Stimulated activated CD4-positive, alpha-beta T cell treated with anti-CD3 and anti-CD28 coated beads, Interleukin-4, amount 100 ng/mL, for 4 hours (primary cell): ENCODE measurements around the gene ADGRA1.

Source experiments
- DNase-seq, 2 experiments: peaks; one replicate each; pipeline ENCODE4 v3.0.0-alpha.2; 2020

ADGRA1 gene

GRCh38 chr10:133079836-133080682, 7.7 kb upstream of the ADGRA1 start:
- DNase-seq, result no peak

- no peak for DNase-seq
Observed at GRCh38 chr10:133080683-133081040, 7.1 kb upstream of the ADGRA1 start.

GRCh38 chr10:133081636-133082035, 6.1 kb upstream of the ADGRA1 start:
- DNase-seq, result no peak

GRCh38 chr10:133082685-133083421, 4.9 kb upstream of the ADGRA1 start:
- DNase-seq, result no peak

DNA sequence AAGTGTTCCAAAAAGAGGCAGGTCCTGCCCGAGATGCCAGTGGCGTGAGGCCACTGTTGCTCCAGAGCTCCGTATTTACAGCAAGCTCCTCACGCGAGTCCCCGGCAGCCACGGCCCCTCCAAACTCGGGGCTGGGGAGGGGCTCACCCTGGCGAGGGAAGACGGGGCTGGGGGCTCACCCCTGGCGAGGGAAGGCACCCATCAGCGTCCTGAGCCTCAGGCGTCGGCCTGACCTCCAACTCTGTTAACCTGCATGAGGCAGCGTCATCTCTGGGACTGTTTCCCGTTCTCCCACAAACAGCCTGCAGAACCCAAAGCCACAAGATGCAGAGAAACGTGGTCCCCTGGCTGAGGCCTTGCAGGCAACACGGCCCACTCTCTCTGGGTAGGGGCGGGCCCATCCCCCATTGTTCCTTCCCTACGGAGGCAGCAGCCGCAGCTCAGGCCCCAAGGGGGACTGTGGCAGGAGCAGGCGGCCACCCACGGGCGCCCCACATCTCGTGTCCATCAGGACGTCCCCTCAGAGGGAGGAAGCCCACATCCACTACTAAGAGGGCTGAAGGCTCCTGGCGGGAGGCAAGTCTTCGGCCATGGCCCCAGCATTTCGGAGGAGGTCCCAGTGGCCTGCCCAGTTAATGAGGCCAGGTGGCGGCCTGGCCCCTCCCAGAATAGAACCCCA, 4.2 kb upstream of the ADGRA1 start:
- DNase-seq, result no peak

DNA sequence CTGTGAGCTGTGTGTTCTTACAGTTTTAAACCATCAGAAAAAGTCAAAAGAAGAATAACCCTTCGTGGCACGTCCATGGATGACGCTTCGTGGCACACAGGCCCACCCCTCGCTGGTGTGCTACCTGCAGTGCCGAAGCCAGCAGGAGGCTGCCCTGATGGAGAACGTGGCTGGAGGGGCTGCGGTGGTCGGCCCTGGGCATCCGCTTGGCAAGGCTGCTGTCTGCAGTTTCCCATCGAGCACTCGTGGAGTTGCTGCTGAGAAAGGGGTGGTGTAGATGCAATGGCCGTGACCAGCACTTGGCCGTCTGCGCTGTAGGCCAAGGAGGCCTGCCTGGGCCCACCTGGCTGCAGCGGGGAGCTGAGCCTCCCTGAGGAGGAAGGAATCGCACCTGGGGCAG, 3.2 kb upstream of the ADGRA1 start:
- no peak for DNase-seq

GRCh38 chr10:133085251-133086125, 2.2 kb upstream of the ADGRA1 start:
- no peak for DNase-seq

DNA sequence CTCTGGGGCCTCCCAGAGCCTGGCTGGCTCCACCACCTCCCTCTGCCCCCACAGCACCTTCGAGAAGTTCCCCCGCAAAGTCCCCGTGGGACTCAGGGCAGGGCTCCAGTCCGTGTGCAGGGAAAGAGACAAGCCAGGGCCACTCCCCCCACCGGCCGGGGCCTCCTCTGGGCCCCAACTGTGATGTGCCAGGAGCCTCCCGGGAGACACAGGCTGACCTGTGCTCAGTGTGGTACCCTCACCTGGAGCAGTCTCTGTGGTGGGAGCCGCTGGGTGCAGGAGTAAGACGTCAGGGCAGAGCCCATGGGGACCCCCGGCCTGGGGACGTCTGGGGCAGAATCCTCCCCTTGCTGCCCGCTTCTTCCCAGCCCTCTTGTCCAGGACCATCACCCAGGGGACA, 1.5 kb upstream of the ADGRA1 start:
- DNase-seq, result no peak

DNA sequence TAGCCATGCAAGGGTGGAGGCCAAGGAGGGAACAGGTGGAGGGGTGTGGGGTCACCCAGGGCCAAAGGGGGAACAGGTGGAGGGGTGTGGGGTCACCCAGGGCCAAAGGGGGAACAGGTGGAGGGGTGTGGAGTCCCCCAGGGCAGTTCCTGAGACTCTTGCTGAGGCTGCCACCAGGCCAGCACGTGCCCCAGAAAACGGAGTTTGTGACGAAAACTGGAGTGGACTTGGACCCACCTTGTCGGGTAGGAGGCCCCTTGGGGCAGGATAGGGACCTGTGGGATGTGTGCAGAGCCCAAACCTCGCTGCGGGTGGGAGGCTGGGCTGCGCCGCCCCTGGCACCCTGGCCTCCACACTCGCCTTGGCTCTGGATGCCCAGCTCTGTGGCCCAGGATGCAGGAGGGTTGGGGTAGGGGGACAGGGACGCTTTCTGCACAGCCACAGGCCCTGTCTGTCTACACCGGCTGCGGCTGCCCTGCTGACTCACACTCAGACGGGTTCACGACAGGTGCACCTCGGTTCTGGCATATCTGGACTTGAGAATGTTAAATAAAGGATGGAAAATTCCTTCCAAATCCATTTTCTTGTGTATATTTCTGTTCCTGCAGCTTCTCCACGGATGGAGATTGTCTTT, 562 bp upstream of the ADGRA1 start:
- DNase-seq, result no peak

GRCh38 chr10:133088179-133088955, 643 bp downstream of the ADGRA1 start:
- DNase-seq, result no peak

- DNase-seq, result no peak
Observed at GRCh38 chr10:133088956-133089800, 1.5 kb downstream of the ADGRA1 start.

GRCh38 chr10:133090101-133090500, 2.4 kb downstream of the ADGRA1 start:
- no peak for DNase-seq

GRCh38 chr10:133090654-133091053, 2.9 kb downstream of the ADGRA1 start:
- DNase-seq, result no peak

DNA sequence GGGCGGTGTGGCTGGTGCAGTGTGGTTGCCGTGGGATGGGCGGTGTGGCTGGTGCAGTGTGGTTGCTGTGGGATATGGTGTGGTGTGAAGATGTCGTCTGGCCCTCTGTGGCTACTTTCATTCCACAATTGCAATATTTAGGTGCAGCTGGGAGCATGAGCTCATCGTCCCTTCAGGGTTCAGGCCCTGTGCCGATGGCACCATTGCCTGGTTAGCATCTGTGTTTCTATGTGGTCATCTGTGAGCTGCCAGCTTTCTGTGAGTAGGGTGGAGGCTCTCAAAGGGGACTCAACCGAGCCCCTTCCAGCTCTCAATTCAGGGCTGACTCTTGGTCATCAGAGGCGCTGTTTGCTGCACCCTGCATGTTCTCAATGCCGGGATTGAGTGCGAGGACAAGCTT, 3.6 kb downstream of the ADGRA1 start:
- no peak for DNase-seq

- no peak for DNase-seq
Observed at GRCh38 chr10:133093291-133093690, 5.6 kb downstream of the ADGRA1 start.

DNA sequence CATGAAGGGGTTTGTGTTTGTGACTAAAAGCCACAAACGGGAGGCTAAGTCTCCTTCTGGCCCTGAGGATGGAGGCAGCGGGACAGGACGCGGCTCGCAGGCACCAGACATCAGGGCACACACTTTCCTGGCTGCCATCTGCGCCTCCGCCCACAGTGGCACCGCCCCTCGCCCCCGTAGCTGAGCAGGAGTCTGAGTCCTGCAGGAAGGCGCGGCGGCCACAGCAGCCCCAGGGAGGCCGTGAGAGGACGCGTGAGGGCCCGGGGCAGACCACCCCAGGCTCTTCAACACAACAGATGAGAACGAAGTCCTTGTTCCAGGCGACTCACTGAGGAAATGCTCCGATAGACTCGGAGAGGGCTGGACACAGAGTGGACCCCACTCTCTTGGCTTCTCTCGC, 6.6 kb downstream of the ADGRA1 start:
- DNase-seq, result no peak

DNA sequence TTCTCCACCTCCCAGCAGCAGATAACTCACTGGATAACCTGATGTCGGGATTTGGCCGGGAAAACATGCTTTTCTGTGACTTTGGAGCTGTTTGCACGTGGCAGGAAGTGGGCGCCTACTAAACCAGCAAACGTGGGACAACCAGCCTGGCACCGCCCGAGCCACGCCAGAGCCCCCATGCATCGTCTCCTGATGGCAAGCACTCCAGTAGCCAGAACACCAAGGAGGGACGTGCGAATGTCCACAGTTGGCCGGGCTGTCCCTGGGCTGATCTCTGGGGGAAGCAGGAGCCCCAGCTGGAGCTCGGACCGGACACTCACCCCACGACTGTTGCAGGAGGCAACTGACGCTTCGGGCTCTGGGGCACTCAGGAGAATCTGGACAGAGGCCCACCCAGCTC, 7.1 kb downstream of the ADGRA1 start:
- no peak for DNase-seq

GRCh38 chr10:133095586-133095985, 7.9 kb downstream of the ADGRA1 start:
- no peak for DNase-seq

DNA sequence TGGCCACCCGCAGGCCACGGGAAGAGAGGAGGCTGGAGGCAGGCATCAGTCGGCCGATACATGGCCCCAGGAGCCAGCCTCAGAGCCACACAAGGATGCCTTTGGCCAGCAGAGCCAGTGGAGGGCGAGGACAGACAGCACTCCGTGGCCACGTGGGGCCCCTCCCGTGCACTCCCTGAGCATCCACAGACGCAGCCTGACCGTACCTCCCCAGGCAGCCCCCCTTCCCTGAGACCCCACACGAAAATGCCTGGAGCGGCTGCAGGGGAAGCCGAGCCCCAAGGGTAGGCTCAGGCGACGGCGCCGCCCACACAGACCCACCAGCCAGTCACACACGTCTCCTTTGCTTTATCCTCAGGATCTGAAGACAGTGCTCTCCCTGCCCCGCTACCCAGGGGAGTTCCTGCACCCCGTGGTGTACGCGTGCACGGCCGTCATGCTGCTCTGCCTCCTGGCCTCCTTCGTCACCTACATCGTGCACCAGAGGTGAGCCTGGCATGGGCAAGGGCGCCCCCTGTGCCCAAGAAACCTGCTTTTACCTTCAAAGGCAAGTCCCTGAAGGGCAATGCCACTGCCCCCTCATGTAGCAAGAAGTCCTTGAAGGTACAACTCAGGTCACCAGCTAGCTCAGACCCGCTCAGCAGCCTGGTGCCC, 9.0 kb downstream of the ADGRA1 start:
- DNase-seq, result no peak

- DNase-seq, result no peak
Observed at GRCh38 chr10:133097418-133097817, 9.7 kb downstream of the ADGRA1 start.
